Transverse colon (tissue), 4 donors: Measurements from ENCODE around the gene AKR1B1.

Experiments used
- EP300 ChIP-seq: sonication (generic); formaldehyde crosslinking; IDR thresholded peaks from one replicate; pipeline ENCODE4 v1.6.1; 2017; ENCODE audit warnings: antibody characterized with exemption, low read depth
- POLR2A ChIP-seq: fragments of 450-650 bp; IDR thresholded peaks from one replicate; pipeline ENCODE4 v1.6.1; 2016; ENCODE audit warnings: antibody characterized with exemption, mild to moderate bottlenecking, moderate library complexity
- POLR2AphosphoS5 ChIP-seq, 3 donors: sonication (generic); formaldehyde crosslinking; IDR thresholded peaks; one replicate each; pipeline ENCODE4 v1.6.1; 2016; ENCODE audit warnings: antibody characterized with exemption in 3 of 3
- TF ChIP-seq, protein P1 (sequence below), 5 experiments: fragments of 200-600 bp in 3 of 5; fragments of 450-650 bp in 2 of 5; sonication (generic) in 3 of 5; IDR thresholded peaks; 1 replicate in 2 of 5; 2 replicates in 3 of 5; pipeline ENCODE4 v1.5.1; 2016 to 2017; ENCODE audit warnings: antibody characterized with exemption in 5 of 5, inconsistent platforms in 3 of 5, mild to moderate bottlenecking in 2 of 5, moderate library complexity in 1 of 5

DNA sequence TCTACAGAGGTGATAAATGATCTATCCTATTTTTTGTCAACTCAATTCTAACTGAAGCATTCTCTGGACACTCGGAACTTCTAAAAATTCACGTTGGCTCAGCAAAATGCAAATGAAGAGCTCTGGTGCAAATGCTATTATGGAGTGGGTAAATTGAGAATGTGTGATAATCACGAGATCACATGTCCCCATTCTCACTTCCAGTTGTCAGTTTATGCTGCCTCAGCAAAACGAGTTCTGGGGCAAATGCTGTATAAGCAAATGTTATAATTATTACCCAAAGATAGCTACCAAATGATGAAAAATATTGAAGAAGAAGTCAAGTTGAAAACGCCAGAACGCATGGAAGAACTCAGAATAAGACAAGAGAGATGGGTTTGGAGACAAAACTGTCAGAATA is 29.4 kb downstream of the AKR1B1 start:
- TF ChIP-seq, protein P1, sequence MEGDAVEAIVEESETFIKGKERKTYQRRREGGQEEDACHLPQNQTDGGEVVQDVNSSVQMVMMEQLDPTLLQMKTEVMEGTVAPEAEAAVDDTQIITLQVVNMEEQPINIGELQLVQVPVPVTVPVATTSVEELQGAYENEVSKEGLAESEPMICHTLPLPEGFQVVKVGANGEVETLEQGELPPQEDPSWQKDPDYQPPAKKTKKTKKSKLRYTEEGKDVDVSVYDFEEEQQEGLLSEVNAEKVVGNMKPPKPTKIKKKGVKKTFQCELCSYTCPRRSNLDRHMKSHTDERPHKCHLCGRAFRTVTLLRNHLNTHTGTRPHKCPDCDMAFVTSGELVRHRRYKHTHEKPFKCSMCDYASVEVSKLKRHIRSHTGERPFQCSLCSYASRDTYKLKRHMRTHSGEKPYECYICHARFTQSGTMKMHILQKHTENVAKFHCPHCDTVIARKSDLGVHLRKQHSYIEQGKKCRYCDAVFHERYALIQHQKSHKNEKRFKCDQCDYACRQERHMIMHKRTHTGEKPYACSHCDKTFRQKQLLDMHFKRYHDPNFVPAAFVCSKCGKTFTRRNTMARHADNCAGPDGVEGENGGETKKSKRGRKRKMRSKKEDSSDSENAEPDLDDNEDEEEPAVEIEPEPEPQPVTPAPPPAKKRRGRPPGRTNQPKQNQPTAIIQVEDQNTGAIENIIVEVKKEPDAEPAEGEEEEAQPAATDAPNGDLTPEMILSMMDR (IDR thresholded peaks at IDR 0.05), result no peak
- TF ChIP-seq POLR2AphosphoS5 (IDR thresholded peaks at IDR 0.05), result no peak
- TF ChIP-seq POLR2A, result no peak
- no peak for TF ChIP-seq EP300
